Stimulated activated naive CD8-positive, alpha-beta T cell treated with anti-CD3 and anti-CD28 coated beads, Interleukin-15, amount 100 ng/mL, for 72 hours (primary cell): ENCODE results near the gene KLHL36.

Experiments
- ATAC-seq: fragments of 150-1000 bp; cut with Tn5 transposase; 2 replicates; pipeline ENCODE4 v1.10.0; 2021; ENCODE audit warnings: mild to moderate bottlenecking, moderate library complexity
- DNase-seq, 2 donors: peaks; one replicate each; pipeline ENCODE4 v3.0.0; 2021 to 2022
- H3K27ac Mint-ChIP-seq, 2 donors: one replicate each; pipeline ENCODE4 v1.8.0; 2022; ENCODE audit warnings: mild to moderate bottlenecking in 2 of 2, mixed read lengths in 2 of 2, moderate library complexity in 2 of 2
- H3K27me3 Mint-ChIP-seq: one replicate; pipeline ENCODE4 v1.8.0; 2022; ENCODE audit warnings: mixed read lengths
- H3K4me1 Mint-ChIP-seq: one replicate; pipeline ENCODE4 v1.8.0; 2022; ENCODE audit warnings: mild to moderate bottlenecking, mixed read lengths
- H3K4me3 Mint-ChIP-seq, 2 donors: one replicate each; pipeline ENCODE4 v1.8.0; 2022; ENCODE audit warnings: mild to moderate bottlenecking in 2 of 2, mixed read lengths in 2 of 2, moderate library complexity in 1 of 2
- H3K9me3 Mint-ChIP-seq, 2 donors: one replicate each; pipeline ENCODE4 v1.8.0; 2022; ENCODE audit warnings: mixed read lengths in 2 of 2

KLHL36 gene

GRCh38 chr16:84650062-84650991 is 2.0 kb downstream of the KLHL36 start:
- Mint-ChIP-seq H3K27me3 (peaks cover 8% of the 10 kb centered on the region), H3K4me3 (peak overlapping the region; percentile 73 to 88), H3K4me1 (peaks cover 68% of the 10 kb centered on the region), H3K9me3 (no peaks in the 10 kb centered on the region), H3K27ac (peak overlapping the region in 1 of 2 donors; percentile 76)
- DNase-seq (no peak), ATAC-seq (no peak)

- Mint-ChIP-seq H3K4me1 (peaks cover 88% of the 10 kb centered on the region), H3K27ac (no peak overlapping the region), H3K9me3 (no peaks in the 10 kb centered on the region), H3K27me3 (no peaks in the 10 kb centered on the region), H3K4me3 (peak overlapping the region; percentile 51 to 53)
- peak; percentile 24 for ATAC-seq
- DNase-seq: peak in 1 of 2 donors; percentile 34
Measured at GRCh38 chr16:84652566-84652965, 4.3 kb downstream of the KLHL36 start.

- Mint-ChIP-seq H3K9me3 (no peaks in the 10 kb centered on the region), H3K27me3 (no peaks in the 10 kb centered on the region), H3K4me3 (no peak overlapping the region), H3K27ac (peak overlapping the region in 1 of 2 donors; percentile 94), H3K4me1 (peaks cover 95% of the 10 kb centered on the region)
- ATAC-seq: no peak
- DNase-seq: no peak
Measured at GRCh38 chr16:84654238-84654637, 5.9 kb downstream of the KLHL36 start.

- Mint-ChIP-seq H3K27me3 (no peaks in the 10 kb centered on the region), H3K4me1 (peaks cover 92% of the 10 kb centered on the region), H3K9me3 (no peaks in the 10 kb centered on the region), H3K4me3 (no peak overlapping the region), H3K27ac (peak overlapping the region in 1 of 2 donors; percentile 65)
- ATAC-seq (no peak), DNase-seq (no peak)
Measured at GRCh38 chr16:84654998-84655397, 6.7 kb downstream of the KLHL36 start.

GRCh38 chr16:84656649-84657048 is 8.3 kb downstream of the KLHL36 start:
- peak overlapping the region; percentile 25 to 94 for H3K27ac Mint-ChIP-seq
- no peak for ATAC-seq
- H3K9me3 Mint-ChIP-seq: no peaks in the 10 kb centered on the region

GRCh38 chr16:84657229-84657837 is 9.0 kb downstream of the KLHL36 start:
- H3K4me1 Mint-ChIP-seq: peaks cover 80% of the 10 kb centered on the region
- no peaks in the 10 kb centered on the region for H3K9me3 Mint-ChIP-seq
- DNase-seq (no peak), ATAC-seq (no peak)
- no peaks in the 10 kb centered on the region for H3K27me3 Mint-ChIP-seq
- H3K4me3 Mint-ChIP-seq: no peak overlapping the region
- no peak overlapping the region for H3K27ac Mint-ChIP-seq

More at GRCh38 chr16:84656649-84657048, 8.3 kb downstream of the KLHL36 start:
- H3K4me3 Mint-ChIP-seq: peak overlapping the region; percentile 22 to 36
- H3K4me1 Mint-ChIP-seq: peaks cover 86% of the 10 kb centered on the region
- DNase-seq: no peak
- no peaks in the 10 kb centered on the region for H3K27me3 Mint-ChIP-seq

GRCh38 chr16:84658690-84659089 is 10.4 kb downstream of the KLHL36 start:
- no peak for ATAC-seq
- Mint-ChIP-seq H3K27ac (peak overlapping the region in 1 of 2 donors; percentile 72), H3K4me3 (no peak overlapping the region)

GRCh38 chr16:84659656-84660300 is 11.5 kb downstream of the KLHL36 start:
- H3K27ac Mint-ChIP-seq: no peak overlapping the region
- no peak for DNase-seq

More at GRCh38 chr16:84658690-84659089, 10.4 kb downstream of the KLHL36 start:
- Mint-ChIP-seq H3K4me1 (peaks cover 67% of the 10 kb centered on the region), H3K9me3 (no peaks in the 10 kb centered on the region), H3K27me3 (no peaks in the 10 kb centered on the region)
- DNase-seq: no peak

GRCh38 chr16:84660973-84661372 is 12.7 kb downstream of the KLHL36 start:
- H3K9me3 Mint-ChIP-seq: no peaks in the 10 kb centered on the region

More at GRCh38 chr16:84659656-84660300, 11.5 kb downstream of the KLHL36 start:
- Mint-ChIP-seq H3K4me3 (no peak overlapping the region), H3K27me3 (no peaks in the 10 kb centered on the region), H3K4me1 (peaks cover 62% of the 10 kb centered on the region), H3K9me3 (no peaks in the 10 kb centered on the region)
- no peak for ATAC-seq

GRCh38 chr16:84661418-84662060 is 13.2 kb downstream of the KLHL36 start:
- Mint-ChIP-seq H3K4me3 (no peak overlapping the region), H3K4me1 (peaks cover 51% of the 10 kb centered on the region), H3K27me3 (no peaks in the 10 kb centered on the region), H3K9me3 (no peaks in the 10 kb centered on the region), H3K27ac (peak overlapping the region in 1 of 2 donors; percentile 74)
- ATAC-seq (no peak), DNase-seq (no peak)

More at GRCh38 chr16:84660973-84661372, 12.7 kb downstream of the KLHL36 start:
- DNase-seq (no peak), ATAC-seq (no peak)
- Mint-ChIP-seq H3K4me1 (peaks cover 51% of the 10 kb centered on the region), H3K4me3 (no peak overlapping the region), H3K27me3 (no peaks in the 10 kb centered on the region), H3K27ac (no peak overlapping the region)

- H3K27ac Mint-ChIP-seq: no peak overlapping the region
- DNase-seq (no peak), ATAC-seq (no peak)
- H3K27me3 Mint-ChIP-seq: no peaks in the 10 kb centered on the region
- no peak overlapping the region for H3K4me3 Mint-ChIP-seq
- H3K9me3 Mint-ChIP-seq: no peaks in the 10 kb centered on the region
- H3K4me1 Mint-ChIP-seq: peaks cover 43% of the 10 kb centered on the region
Measured at GRCh38 chr16:84662471-84662870, 14.2 kb downstream of the KLHL36 start.

GRCh38 chr16:84663433-84664101 is 15.3 kb downstream of the KLHL36 start:
- H3K4me1 Mint-ChIP-seq: peaks cover 32% of the 10 kb centered on the region
- no peak for ATAC-seq
- no peak overlapping the region for H3K4me3 Mint-ChIP-seq
- no peak overlapping the region for H3K27ac Mint-ChIP-seq
- H3K27me3 Mint-ChIP-seq: no peaks in the 10 kb centered on the region
- DNase-seq: no peak
- no peaks in the 10 kb centered on the region for H3K9me3 Mint-ChIP-seq

- DNase-seq (no peak), ATAC-seq (no peak)
- Mint-ChIP-seq H3K9me3 (no peaks in the 10 kb centered on the region), H3K27ac (no peak overlapping the region), H3K4me1 (peaks cover 20% of the 10 kb centered on the region), H3K27me3 (no peaks in the 10 kb centered on the region), H3K4me3 (no peak overlapping the region)
Measured at GRCh38 chr16:84665359-84665758, 17.0 kb downstream of the KLHL36 start.

- Mint-ChIP-seq H3K4me3 (no peak overlapping the region), H3K4me1 (peaks cover 17% of the 10 kb centered on the region)
- no peak for ATAC-seq
Measured at GRCh38 chr16:84665843-84666242, 17.5 kb downstream of the KLHL36 start.

More at GRCh38 chr16:84665843-84666242, 17.5 kb downstream of the KLHL36 start:
- Mint-ChIP-seq H3K27me3 (no peaks in the 10 kb centered on the region), H3K9me3 (no peaks in the 10 kb centered on the region), H3K27ac (no peak overlapping the region)
- no peak for DNase-seq
